IMR-90 (cell line): Measurements from ENCODE around the gene CACNA1D. TPM values are rescaled to one million over a fixed set of nuclear protein-coding genes. Genes with fewer than 3 reads are reported as not detected.

ENCODE experiments used
- ATAC-seq: fragments of 200-7000 bp; cut with Tn5 transposase; 2 replicates; pipeline ENCODE4 v1.9.1; 2020; ENCODE audit warnings: low read depth, mild to moderate bottlenecking, moderate library complexity
- BruUV-seq: library from RNA; stranded (reverse); fragments of 400-500 nt; replicated peaks from 2 replicates; lab custom pipeline; 2021; lab: Mats Ljungman, UMichigan
- CTCF ChIA-PET: fragments of 300-600 bp; formaldehyde crosslinking; extraction: SDS; loops from one replicate; lab custom pipeline; 2021; ENCODE audit warnings: antibody characterized with exemption; lab: Yijun Ruan, JAX
- POLR2A ChIA-PET: fragments of 300-600 bp; sonication (Branson Sonifier 250); formaldehyde crosslinking; loops from one replicate; lab custom pipeline; 2022; ENCODE audit warnings: antibody characterized with exemption; ENCODE audit not compliant: unreplicated experiment; lab: Charles Lee
- DNase-seq: peaks from one replicate; pipeline ENCODE4 v3.0.0; 2013
- H2AFZ ChIP-seq: replicated peaks from 2 replicates; pipeline ENCODE3; 2013; ENCODE audit warnings: low read length, mild to moderate bottlenecking; ENCODE audit not compliant: poor library complexity
- H2AK5ac ChIP-seq: 2 replicates; pipeline ENCODE4 v1.6.1; 2013; ENCODE audit warnings: low read depth, low read length, inconsistent platforms
- H2AK9ac ChIP-seq: replicated peaks from 2 replicates; pipeline ENCODE3; 2013; ENCODE audit warnings: mild to moderate bottlenecking, low read depth, low read length, moderate library complexity; ENCODE audit not compliant: poor library complexity
- H2BK120ac ChIP-seq: 2 replicates; pipeline ENCODE4 v1.6.1; 2013; ENCODE audit warnings: low read depth, low read length, inconsistent platforms
- H2BK15ac ChIP-seq: 3 replicates; pipeline ENCODE4 v1.6.1; 2013; ENCODE audit warnings: low read depth, low read length, inconsistent platforms
- H2BK20ac ChIP-seq: 2 replicates; pipeline ENCODE4 v1.6.1; 2013; ENCODE audit warnings: low read depth, mild to moderate bottlenecking, inconsistent platforms, low read length, moderate library complexity
- H2BK5ac ChIP-seq: 2 replicates; pipeline ENCODE4 v1.6.1; 2013; ENCODE audit warnings: mild to moderate bottlenecking, low read depth, low read length, inconsistent platforms; ENCODE audit not compliant: poor library complexity, severe bottlenecking
- H3K14ac ChIP-seq: replicated peaks from 2 replicates; pipeline ENCODE4 v1.6.1; 2013; ENCODE audit warnings: low read depth, low read length, inconsistent platforms
- H3K18ac ChIP-seq: 2 replicates; pipeline ENCODE4 v1.6.1; 2013; ENCODE audit warnings: low read depth, low read length, control low read depth
- H3K23ac ChIP-seq: 2 replicates; pipeline ENCODE4 v1.6.1; 2013; ENCODE audit warnings: low read depth, low read length, inconsistent platforms
- H3K27ac ChIP-seq: 2 replicates; pipeline ENCODE4 v1.5.1; 2013; ENCODE audit warnings: mild to moderate bottlenecking, control low read depth, low read length; ENCODE audit not compliant: insufficient read depth
- H3K27me3 ChIP-seq: 2 replicates; pipeline ENCODE4 v1.6.1; 2013; ENCODE audit warnings: low read length; ENCODE audit not compliant: control insufficient read depth, insufficient read depth
- H3K36me3 ChIP-seq: 2 replicates; pipeline ENCODE4 v1.6.1; 2013; ENCODE audit warnings: low read length, mixed read lengths; ENCODE audit not compliant: control insufficient read depth, insufficient read depth
- H3K4ac ChIP-seq: 2 replicates; pipeline ENCODE4 v1.6.1; 2013; ENCODE audit warnings: low read depth, low read length, inconsistent platforms
- H3K4me1 ChIP-seq: 2 replicates; pipeline ENCODE4 v1.6.1; 2013; ENCODE audit warnings: low read length, mixed read lengths; ENCODE audit not compliant: control insufficient read depth, insufficient read depth
- H3K4me2 ChIP-seq: 2 replicates; pipeline ENCODE4 v1.6.1; 2013; ENCODE audit warnings: low read depth, mild to moderate bottlenecking, control low read depth, low read length, moderate library complexity
- H3K4me3 ChIP-seq: 2 replicates; pipeline ENCODE4 v1.5.1; 2013; ENCODE audit warnings: low read depth, mild to moderate bottlenecking, control low read depth, low read length, moderate library complexity; ENCODE audit not compliant: insufficient read depth
- H3K56ac ChIP-seq: 2 replicates; pipeline ENCODE4 v1.6.1; 2013; ENCODE audit warnings: low read length, inconsistent platforms; ENCODE audit not compliant: insufficient read depth; ENCODE audit errors: extremely low read depth
- H3K79me1 ChIP-seq, 2 experiments: 2 replicates each; pipeline ENCODE4 v1.6.1; 2013; ENCODE audit warnings: low read length in 2 of 2, inconsistent platforms in 1 of 2, low read depth in 1 of 2
- H3K9ac ChIP-seq: 2 replicates; pipeline ENCODE4 v1.6.1; 2013; ENCODE audit warnings: low read depth, low read length, control low read depth
- H3K9me1 ChIP-seq: 2 replicates; pipeline ENCODE4 v1.6.1; 2013; ENCODE audit warnings: low read length, inconsistent platforms; ENCODE audit not compliant: insufficient read depth
- H3K9me3 ChIP-seq: 2 replicates; pipeline ENCODE4 v1.6.1; 2013; ENCODE audit warnings: low read length; ENCODE audit not compliant: control insufficient read depth, insufficient read depth
- H4K20me1 ChIP-seq: 2 replicates; pipeline ENCODE4 v1.6.1; 2013; ENCODE audit warnings: low read length, inconsistent platforms; ENCODE audit not compliant: insufficient read depth
- H4K5ac ChIP-seq: 2 replicates; pipeline ENCODE4 v1.6.1; 2013; ENCODE audit warnings: mild to moderate bottlenecking, low read depth, low read length, control low read depth
- H4K8ac ChIP-seq, 2 experiments: 2 replicates each; pipeline ENCODE4 v1.6.1; 2013; ENCODE audit warnings: low read depth in 2 of 2, low read length in 2 of 2, control low read depth in 1 of 2, inconsistent platforms in 1 of 2
- H4K91ac ChIP-seq: 2 replicates; pipeline ENCODE4 v1.6.1; 2013; ENCODE audit warnings: low read depth, low read length, inconsistent platforms; ENCODE audit not compliant: insufficient read depth
- BHLHE40 ChIP-seq: fragments of 150-350 bp; IDR thresholded peaks from 2 replicates; pipeline ENCODE4 v1.6.1; 2016; ENCODE audit warnings: mild to moderate bottlenecking, low read depth, low read length
- MAFK ChIP-seq: IDR thresholded peaks from 2 replicates; pipeline ENCODE4 v1.6.1; 2012; ENCODE audit warnings: low read depth, low read length, improper control_type of control experiment
- MXI1 ChIP-seq: IDR thresholded peaks from 2 replicates; pipeline ENCODE4 v1.6.1; 2012; ENCODE audit warnings: low read depth, mild to moderate bottlenecking, low read length, moderate library complexity, borderline replicate concordance
- POLR2A ChIP-seq: IDR thresholded peaks from 2 replicates; pipeline ENCODE4 v1.6.1; 2012; ENCODE audit warnings: mild to moderate bottlenecking, low read depth, low read length
- RCOR1 ChIP-seq: IDR thresholded peaks from 2 replicates; pipeline ENCODE4 v1.6.1; 2012; ENCODE audit warnings: mild to moderate bottlenecking, low read length, improper control_type of control experiment; ENCODE audit not compliant: insufficient replicate concordance
- RFX5 ChIP-seq: IDR thresholded peaks from 2 replicates; pipeline ENCODE4 v1.8.0; 2012; ENCODE audit warnings: low read depth, mild to moderate bottlenecking, low read length, moderate library complexity
- SMC3 ChIP-seq: fragments of 150-350 bp; IDR thresholded peaks from 2 replicates; pipeline ENCODE4 v1.6.1; 2016; ENCODE audit warnings: low read depth, mild to moderate bottlenecking, antibody characterized with exemption, low read length, moderate library complexity
- WGBS, 2 experiments: methylation state at CpG; one replicate each; pipeline versions ENCODE4 v1.1.5 to v1.1.7; 2013; ENCODE audit warnings: missing lambda C conversion rate in 2 of 2; ENCODE audit not compliant: insufficient read length in 1 of 2; ENCODE audit errors: extremely low coverage in 2 of 2; 5-methylcytosine and 5-hydroxymethylcytosine counted together
- dilution Hi-C: fragments of 300-500 bp; cut with HindIII; formaldehyde crosslinking; loops from one replicate; pipeline ENCODE4 v1.14.3; 2018; ENCODE audit warnings: low sequenced_read_pairs; ENCODE audit not compliant: unreplicated experiment
- in situ Hi-C: fragments of 300-500 bp; cut with MboI; formaldehyde crosslinking; loops from 3 replicates; pipeline ENCODE4 v1.14.3; 2019; ENCODE audit warnings: low sequenced_read_pairs, inconsistent platforms, mixed read lengths
- intact Hi-C: fragments of 100-400 bp; cut with micrococcal nuclease; formaldehyde crosslinking; loops from 2 replicates; pipeline ENCODE4 v1.10.0; 2022
- polyA plus RNA-seq, 3 experiments: library from polyadenylated mRNA; depleted of rRNA; stranded (reverse); fragments of >200 nt; gene quantifications; 2 replicates each; pipeline ENCODE4 v1.2.3, GENCODE V29; 2012; ENCODE audit warnings: low replicate concordance in 1 of 3
- total RNA-seq: library from RNA; depleted of rRNA; stranded (reverse); fragments of >200 nt; gene quantifications from 2 replicates; pipeline ENCODE4 v1.2.3, GENCODE V29; 2012
- TF ChIP-seq, protein P1 (sequence below): conservative IDR thresholded peaks from 2 replicates; pipeline ENCODE4 v1.5.1; 2012; ENCODE audit warnings: mild to moderate bottlenecking, low read depth, low read length, improper control_type of control experiment

The CACNA1D gene
- total and polyA plus RNA-seq, 2 of the 4 experiments (the other 2 are of a cell fraction): 0.07 TPM; not detected in 1

- Histone ChIP-seq H2BK5ac (no peak overlapping the region), H4K20me1 (no peaks in the 10 kb centered on the region), H3K27ac (no peak overlapping the region), H4K5ac (no peak overlapping the region), H2AK9ac (no peak overlapping the region), H3K9me3 (no peaks in the 10 kb centered on the region), H3K9me1 (no peaks in the 10 kb centered on the region; the same call in 1 of the 2 replicates), H3K79me1 (no peaks in the 10 kb centered on the region), H2AK5ac (no peak overlapping the region), H2AFZ (no peak overlapping the region), H2BK15ac (no peak overlapping the region), H3K36me3 (no peaks in the 10 kb centered on the region), H3K56ac (no peak overlapping the region), H3K4ac (no peak overlapping the region), H3K18ac (no peak overlapping the region), H4K8ac (no peak overlapping the region), H2BK20ac (no peak overlapping the region), H3K14ac (no peak overlapping the region), H3K27me3 (no peaks in the 10 kb centered on the region), H3K9ac (no peak overlapping the region), H2BK120ac (no peak overlapping the region), H3K4me3 (no peak overlapping the region), H3K23ac (no peak overlapping the region), H3K4me1 (no peaks in the 10 kb centered on the region), H3K4me2 (no peak overlapping the region), H4K91ac (no peak overlapping the region)
- TF ChIP-seq BHLHE40: no peak
- no peak for TF ChIP-seq MXI1
- TF ChIP-seq POLR2A: no peak
- TF ChIP-seq, protein P1, sequence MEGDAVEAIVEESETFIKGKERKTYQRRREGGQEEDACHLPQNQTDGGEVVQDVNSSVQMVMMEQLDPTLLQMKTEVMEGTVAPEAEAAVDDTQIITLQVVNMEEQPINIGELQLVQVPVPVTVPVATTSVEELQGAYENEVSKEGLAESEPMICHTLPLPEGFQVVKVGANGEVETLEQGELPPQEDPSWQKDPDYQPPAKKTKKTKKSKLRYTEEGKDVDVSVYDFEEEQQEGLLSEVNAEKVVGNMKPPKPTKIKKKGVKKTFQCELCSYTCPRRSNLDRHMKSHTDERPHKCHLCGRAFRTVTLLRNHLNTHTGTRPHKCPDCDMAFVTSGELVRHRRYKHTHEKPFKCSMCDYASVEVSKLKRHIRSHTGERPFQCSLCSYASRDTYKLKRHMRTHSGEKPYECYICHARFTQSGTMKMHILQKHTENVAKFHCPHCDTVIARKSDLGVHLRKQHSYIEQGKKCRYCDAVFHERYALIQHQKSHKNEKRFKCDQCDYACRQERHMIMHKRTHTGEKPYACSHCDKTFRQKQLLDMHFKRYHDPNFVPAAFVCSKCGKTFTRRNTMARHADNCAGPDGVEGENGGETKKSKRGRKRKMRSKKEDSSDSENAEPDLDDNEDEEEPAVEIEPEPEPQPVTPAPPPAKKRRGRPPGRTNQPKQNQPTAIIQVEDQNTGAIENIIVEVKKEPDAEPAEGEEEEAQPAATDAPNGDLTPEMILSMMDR: no peak
- no peak for TF ChIP-seq RCOR1
- TF ChIP-seq SMC3: no peak
- no peak for TF ChIP-seq RFX5
- no peak for TF ChIP-seq MAFK
- ChIA-PET POLR2A (no interaction called here), CTCF (no interaction called here)
- intact Hi-C loops (no loop called here), dilution Hi-C loops (no loop called here), in situ Hi-C loops (no loop called here)
- WGBS, 2 experiments: 80% methylated on average over 1 of the region's 3 CpGs; no CpG with 5 or more reads in 1 of the 2 experiments
- no peak for ATAC-seq
- no TSS peak for BruUV-seq
- DNase-seq: no peak
Observed at GRCh38 chr3:53645754-53646153, 151.3 kb downstream of the CACNA1D start.
